D341Med (cell line): ENCODE measurements around the gene SRGAP2C.
"Not testable (repeated sequence)": the region's sequence is repeated elsewhere in the genome, so short reads cannot be mapped to it uniquely, and the experiment has no call there.

ENCODE experiments used
- DNase-seq: peaks from one replicate; pipeline ENCODE4 v3.0.0; 2012; ENCODE audit warnings: low spot score

The SRGAP2C gene

DNA sequence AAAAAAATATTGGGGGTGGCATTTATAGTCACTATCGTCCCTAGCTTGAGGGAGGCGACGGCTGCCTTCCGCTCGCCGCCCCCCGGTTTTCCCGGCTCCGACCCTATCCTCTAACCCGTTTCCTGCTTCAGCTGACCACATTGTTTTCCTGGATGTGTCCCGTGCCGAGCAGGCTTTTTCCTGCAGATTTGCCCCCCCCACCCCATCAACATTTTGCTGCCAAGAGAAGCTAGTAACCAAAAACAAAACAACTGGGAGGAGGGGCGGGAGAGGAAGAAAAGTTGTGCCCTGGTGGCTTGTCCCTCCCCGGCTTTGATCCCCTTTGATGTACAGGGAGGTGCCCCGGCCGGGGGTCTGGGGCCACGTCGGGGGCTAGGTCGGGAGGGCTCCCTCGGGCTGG lies 1.4 kb downstream of the SRGAP2C start:
- not testable (repeated sequence) for DNase-seq

DNA sequence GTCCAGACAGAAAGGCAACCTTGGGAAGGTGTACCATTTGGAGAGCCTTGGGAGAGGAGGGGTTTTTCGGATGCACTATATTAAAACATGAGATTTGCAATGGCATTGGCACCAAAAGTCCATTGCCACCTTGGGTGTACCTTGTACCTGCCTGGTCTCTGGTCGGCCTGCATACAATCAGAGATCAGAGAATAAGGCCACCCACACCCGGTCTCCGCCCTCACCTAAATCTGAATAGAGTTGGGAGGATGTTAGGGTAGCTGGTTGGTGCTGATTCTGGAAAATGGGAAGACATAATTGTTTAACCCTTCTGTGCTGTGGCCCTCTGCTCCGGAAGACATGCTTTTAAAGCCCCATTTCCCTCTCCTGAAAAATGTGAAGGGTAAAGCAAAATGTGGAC lies 3.1 kb downstream of the SRGAP2C start:
- DNase-seq: not testable (repeated sequence)

DNA sequence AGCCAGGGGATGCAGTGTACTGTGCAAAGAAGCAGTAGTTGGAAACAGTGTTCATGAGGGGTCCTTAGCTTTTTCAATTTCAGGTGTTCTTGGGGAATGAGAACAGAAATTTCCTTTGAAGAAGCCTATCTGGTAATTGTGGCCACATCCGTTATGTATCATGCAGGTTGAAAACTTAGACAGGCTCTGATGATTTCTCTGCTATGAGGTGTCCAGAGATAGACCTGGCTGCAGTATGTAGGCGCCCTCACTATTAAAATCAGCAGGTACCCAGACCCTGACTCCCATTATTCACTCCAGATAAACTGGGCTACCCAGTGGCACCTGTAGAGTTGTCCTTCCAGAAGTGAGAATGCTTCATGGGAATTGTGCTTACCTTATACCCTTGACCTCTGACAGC lies 7.7 kb downstream of the SRGAP2C start:
- DNase-seq: not testable (repeated sequence)

DNA sequence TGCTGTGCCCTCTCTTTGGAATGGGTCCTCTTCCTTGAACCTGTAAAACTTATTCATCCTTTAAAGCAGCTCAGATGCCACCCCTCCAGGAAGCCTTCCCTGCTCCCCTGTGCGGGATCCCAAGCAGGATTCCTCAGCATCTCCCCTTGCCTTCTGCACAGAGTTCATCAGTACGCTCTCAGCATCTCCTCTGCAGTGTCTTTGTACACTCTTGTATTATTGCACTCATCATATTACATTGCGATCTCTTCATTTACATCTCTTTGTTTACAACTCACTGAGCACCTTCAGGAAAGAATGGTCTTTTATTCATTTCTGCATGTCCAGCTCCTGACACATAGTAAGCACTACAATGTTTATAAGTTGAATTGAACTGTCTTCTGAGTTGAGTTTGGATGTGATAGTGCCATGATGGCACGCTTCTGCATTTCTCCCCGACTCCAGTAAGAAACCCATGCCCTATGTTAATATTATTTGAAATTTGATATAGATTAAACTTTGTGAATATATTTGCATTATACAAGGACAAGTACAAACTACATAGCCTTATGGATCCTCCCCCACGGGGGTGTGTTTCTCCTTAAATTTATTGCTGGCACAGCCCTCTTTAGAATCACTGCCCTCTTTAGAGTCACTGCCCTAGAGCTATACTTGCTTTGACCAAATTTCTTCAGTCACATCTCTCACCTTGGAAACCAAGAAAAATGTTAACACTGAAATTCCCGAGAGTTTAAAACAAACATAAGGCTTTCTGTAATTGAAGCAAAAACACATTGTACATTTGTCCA lies 12.5 kb downstream of the SRGAP2C start:
- not testable (repeated sequence) for DNase-seq

DNA sequence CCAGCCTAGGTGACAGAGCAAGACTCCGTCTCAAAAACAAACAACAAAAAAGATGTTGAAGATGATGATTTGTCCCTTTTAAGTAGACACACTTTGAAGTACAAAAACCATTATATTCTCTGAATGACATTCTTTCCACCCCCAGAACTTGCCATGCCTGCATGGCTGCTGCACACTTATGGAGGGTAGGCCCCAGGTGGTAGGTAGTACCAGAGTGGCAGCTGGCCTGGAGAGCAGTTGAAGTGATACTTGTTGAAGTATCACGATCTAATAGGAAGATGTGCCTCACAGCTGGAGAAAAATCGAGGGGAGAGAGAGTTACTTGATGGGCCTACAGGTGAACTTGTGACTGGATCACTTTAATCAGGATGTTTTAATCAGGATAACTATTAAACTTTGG lies 15.0 kb downstream of the SRGAP2C start:
- DNase-seq: not testable (repeated sequence)

DNA sequence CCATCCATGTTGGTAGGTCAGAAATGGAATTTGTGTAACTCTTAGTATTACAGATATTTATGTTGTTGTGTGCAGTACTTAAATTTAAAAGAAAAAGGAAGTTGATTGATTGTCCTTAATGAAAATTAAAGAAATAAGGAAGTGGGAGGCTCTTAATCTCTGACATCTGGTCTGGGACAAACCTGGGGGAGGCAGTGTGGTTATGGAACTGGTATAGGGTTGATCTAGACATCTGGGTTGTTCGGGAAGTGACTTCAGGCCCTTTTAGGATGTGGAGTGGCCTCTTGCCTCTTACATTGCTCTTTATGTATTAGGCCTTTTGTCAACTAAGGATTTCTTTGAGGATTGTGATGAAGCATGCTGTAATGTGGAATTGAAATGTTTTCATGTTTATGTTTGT lies 15.5 kb downstream of the SRGAP2C start:
- not testable (repeated sequence) for DNase-seq

DNA sequence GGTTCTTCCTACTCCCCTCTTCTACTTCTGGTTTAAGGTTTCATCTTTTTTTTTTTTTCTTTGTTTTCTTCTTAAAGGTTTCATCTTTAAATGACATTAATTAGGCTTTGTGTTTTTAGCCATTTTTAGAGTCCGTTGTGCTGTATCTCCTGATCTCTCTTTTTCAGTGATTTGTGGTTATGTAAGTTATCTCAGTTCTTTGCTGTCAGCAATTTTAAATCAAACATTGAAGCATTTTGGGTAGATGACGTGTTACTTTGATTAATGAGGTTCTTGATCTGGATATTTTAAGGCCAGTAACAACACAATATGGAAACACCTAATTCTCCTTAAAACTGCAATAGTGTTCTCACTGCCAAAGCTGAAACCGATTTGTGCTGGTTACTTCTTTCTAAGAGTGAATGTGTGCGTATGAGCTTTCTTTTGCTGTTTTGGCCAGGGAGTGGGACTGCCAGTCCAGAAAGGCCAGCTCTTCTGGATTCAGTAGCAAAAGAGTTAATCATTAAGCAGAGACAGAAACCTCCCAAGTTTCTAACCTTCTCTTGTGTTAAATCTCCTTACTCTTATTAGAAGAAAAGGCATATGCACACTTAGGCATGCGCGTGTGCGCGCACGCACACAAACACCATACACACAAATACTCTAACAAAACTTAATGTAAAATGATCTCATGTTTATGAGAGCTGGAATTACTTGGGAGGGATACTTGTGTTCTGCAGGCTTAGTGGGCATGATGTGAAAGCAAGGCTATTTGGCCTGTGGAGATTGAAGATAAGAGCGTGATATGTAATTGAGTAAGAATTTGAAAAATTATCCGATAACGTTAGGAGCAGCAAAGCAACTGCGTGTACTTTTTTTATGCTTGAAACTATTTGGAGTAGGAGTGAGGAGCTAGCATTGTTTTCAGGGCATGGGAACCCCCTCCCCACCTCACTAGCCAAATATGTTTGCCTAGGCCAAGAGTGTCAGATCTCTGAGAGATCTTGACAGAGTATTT lies 16.5 kb downstream of the SRGAP2C start:
- DNase-seq: not testable (repeated sequence)

DNA sequence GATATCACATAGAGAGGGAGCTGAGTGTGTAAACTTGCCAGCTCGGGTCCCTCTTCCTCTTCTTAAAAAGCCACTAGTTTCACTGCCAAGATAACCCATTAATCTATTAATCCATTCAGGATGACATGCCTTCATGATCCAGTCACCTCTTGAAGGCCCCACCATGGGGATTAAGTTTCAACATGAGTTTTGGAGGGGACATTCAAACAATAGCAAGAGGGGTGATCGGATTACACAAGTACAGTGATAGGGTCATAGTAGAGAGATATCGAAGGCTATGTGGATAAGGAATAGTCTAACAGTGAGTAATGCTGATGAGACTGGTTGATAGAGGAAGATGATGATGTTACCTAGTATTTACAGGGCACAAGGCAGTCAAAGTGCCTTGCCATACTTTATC lies 18.2 kb downstream of the SRGAP2C start:
- DNase-seq: not testable (repeated sequence)

DNA sequence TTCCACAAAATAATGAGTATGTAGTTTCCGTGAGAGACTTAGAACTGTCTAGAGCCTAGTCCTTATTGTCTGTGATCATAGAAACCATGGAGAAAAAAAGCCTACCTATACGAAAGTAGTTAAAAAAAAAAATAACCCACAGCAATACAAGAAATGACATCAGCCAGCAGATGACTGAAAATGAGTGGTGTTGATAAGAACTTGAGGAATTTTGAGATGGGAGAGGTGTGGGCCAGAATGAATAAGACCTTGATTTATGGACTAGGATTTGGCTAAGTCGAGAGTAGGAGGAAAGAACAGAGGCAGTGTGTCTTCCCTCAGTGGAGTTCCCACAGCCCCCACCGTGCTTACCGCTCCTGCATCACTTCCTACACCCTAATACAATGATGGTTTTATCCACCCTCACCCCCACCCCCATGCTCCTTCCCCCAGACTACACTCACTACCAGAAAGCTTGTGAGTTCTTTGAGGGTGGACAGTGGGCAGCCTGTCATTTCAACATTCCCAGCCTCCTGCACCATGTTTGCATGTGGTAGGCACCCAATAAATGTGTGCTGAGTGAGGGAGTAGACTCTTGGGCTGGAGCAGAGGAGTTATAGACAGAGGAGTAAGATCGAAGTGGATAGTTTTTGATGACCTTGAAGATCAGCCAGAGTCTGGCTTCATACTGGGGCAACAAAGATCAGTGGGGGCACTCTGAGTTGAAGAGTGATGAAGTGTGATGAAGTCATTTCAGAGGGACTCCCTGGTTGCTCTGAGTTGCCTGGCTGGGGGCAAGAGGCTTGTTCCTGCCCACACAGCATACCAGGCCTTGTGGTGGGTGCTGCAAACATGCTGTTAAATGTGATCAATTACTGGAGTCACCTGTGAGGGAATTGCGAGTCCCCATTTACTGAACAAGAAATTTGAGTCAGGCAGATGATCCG lies 21.3 kb downstream of the SRGAP2C start:
- DNase-seq: not testable (repeated sequence)

DNA sequence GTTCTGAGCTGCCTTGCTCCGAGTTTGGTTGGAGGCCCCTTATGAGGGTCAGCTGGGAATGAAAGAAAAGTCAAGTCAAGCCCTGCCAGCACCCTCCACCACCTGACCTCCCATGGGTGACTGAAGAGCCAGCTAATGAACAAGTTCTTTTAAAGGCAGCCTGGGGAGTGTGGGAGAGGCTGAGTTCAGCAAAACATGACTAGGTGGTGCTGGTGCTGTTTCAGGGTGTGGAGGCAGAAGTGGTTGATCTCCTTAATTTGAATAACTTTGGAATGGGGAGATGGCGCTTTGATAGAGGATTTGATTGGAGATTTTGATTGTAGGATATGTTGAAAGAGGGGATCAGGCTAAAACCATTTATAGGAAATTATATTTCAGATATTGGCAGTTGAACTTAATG lies 22.6 kb downstream of the SRGAP2C start:
- DNase-seq: not testable (repeated sequence)

DNA sequence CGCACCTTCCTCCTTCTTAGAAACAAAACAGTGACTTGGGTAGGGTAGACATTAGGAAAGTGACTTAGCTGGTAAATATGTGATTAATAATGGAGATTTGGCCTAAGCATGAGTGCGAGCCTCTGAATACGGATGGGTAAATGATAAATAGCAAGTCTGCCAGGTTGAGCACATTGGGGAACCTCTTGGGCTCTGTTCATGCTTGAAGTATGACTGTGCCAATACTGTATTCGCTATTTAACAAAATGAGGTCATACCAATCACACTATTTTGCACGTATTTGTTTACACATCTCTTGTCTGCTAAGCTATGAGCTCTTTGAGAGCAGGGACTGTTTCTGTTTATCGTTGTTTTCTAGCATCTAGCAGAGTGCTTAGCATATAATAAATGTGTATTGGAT lies 23.6 kb downstream of the SRGAP2C start:
- DNase-seq: not testable (repeated sequence)

DNA sequence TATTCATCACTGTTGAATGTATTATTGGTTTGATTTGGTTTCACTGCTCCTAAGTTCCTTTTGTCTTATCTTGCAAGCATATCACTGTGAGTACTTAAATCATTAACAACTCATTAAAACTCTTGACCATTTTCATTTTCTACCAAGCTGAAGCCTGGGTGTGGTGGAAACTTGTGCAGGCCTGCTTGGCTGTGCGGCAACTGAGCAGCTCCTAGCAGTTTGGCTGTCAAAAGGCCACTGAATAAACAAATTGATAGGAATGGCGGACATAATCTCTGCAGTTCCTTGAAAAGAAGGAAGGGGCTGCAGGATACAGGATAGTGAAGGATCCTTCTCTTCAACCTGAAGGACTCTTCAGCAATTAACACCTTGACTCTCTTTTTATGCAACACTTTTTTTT lies 26.0 kb downstream of the SRGAP2C start:
- not testable (repeated sequence) for DNase-seq

DNA sequence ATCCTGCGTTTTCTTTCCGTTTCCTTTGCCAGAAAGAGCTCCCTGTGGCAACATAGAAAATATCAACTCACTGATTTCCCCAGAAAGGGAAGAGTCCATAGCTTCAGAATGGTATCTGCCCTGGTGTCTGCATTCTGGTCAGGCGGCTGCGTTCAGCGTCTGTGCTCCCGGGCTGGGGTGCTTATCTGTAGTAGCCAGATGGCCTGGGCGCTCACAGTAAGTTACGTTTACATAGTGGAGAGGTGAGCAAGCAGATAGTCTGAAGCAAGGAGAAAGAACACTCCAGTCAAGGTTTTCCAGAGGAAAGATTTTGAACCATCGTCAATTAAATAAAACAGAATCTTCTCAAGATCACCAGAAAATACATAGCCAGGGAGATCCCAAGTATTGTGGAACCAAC lies 28.7 kb downstream of the SRGAP2C start:
- DNase-seq: not testable (repeated sequence)

DNA sequence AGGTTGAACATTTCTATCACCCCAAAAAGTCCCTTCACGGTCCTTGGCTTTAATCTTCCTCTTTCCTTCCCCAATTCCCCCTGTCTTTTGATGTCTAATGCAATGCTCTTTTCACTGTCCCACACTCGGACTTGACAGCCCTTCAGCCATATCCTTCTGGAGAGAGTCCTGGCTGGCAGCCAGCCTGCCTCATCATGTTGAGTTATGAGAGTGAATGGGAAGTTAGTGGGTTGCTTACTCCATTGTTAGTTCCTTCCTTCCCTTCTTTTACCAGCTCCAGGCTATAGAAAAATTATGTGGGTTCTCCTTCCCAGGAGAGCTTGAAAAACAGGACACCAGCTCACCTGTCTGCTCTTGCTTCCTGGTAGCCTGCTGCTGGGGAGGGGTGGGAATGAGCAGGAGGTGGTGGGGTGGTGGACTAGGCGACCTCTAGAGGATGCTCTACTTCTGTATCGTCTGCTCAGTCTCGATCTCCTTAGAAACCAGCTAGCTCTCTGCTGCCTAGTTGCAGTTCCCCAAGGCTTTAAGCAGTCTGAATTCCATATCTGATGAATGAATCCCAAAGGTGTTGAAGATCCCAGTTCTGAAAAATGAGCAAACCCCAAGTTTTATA lies 29.9 kb downstream of the SRGAP2C start:
- not testable (repeated sequence) for DNase-seq

DNA sequence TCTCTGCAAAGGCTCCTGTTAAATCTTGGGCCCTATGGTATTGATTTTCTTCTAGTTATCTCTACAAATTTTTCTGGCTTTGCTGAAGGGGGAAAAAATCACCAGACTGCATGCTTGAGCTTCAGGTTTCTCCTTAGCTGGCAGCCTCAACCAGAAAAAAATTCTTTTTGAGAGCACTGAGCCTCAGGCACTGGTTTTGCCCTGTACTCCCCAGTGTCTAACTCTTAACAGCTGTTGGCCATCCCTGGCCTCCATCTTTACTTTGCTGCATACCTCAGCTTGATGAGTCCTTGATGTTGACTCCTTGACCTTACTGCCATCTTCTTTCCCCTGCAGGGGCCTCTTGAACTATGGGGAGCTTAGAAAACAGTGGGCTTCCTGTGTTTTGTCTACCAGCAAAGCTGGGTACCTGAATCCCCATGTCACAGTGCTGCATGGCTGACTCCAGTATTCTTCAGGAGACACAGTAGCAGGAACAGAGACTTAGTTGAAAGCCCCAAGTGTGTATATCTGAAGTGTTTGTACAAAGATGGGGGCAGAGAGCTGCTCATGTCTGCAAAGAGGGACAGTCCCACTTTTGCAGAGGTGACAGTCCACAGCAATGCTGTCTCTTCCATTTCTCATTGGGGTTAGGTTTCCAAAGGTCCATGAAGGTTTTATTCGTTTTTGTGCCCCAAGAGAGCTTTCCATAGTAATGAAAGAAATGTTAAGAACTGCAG lies 31.1 kb downstream of the SRGAP2C start:
- not testable (repeated sequence) for DNase-seq

DNA sequence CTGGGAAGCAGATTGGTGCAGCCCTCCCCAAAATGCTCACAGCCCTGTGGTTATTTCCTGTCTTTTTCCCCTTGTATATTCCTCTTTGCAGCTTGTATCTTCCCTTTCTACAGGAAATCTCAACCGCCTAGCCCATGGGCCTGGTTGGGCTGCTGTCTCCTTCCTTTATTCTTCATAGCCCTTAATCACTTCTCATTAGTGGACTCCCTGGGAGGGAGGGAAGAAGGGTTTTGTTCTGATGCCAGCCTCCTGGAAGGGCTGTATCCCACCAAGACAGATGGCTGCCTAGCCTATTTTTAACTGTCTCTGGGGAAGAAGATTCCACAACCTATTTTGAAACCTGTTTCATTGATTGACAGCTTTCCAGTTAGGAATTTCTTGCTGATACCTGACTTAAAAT lies 31.9 kb downstream of the SRGAP2C start:
- DNase-seq: not testable (repeated sequence)

DNA sequence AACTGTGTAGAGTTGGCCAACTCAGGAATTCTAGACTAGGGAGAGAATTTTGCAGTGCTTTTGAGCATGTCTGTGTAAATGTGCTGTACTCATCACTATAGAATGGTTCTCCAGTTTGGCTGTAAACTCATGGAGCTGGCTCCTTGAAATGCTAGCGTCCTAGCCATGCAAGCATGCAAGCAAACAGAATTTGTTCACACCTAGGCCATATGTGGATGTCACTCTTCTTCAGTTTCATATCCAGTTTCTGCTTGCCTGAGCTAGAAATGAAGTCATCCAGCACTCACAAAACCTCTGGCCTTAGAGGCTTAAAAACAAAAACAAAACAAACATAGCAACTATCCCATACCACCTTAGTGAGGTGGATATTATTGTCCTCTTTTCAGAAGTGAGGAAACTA lies 37.0 kb downstream of the SRGAP2C start:
- not testable (repeated sequence) for DNase-seq

DNA sequence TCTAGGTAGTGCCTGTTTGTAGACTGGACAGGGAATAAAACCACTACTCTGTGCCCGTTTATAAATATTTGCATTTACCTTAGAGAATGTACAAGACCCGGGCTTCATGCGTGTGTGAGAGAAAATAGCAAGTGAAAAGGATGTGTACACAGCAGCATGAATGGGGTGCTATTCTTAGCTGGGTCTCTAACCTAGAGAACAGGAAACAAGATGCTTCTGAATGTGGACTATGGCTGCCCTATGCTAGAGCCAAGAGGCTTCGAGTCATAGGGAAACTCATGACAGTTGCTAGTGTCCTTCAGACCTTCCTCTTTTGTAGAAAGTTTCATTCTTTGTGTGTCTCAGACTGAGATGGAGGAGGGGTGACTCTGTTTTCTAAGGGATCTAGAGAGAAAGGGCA lies 39.9 kb downstream of the SRGAP2C start:
- DNase-seq: not testable (repeated sequence)

DNA sequence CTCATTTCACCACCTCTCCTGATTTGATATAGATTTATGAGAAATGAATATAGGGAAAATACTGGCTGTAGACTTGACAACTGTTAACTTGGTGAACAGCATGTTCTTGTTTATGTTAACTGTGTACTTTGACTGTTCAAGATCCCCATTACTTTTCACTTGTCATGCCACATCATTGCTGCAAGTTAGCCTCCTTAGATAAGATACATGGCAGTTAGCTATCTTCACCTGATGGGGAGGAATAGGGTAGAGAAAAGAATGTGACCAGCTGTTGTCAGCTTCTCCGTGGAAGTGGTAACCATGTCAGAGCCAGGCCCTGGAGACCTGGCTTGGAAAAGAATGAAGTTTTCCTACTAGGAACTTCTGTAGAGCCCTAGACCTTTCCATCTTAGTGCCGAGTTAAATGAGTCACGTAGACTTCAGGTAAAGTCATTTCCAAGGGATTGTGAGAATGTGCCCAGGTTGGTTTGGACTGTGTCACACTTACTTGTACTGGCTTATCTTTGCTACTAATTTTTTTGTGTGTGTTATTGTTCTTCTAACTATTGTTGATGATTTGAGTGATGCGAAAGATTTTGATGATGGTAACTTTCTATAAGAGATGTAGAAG lies 41.6 kb downstream of the SRGAP2C start:
- not testable (repeated sequence) for DNase-seq

DNA sequence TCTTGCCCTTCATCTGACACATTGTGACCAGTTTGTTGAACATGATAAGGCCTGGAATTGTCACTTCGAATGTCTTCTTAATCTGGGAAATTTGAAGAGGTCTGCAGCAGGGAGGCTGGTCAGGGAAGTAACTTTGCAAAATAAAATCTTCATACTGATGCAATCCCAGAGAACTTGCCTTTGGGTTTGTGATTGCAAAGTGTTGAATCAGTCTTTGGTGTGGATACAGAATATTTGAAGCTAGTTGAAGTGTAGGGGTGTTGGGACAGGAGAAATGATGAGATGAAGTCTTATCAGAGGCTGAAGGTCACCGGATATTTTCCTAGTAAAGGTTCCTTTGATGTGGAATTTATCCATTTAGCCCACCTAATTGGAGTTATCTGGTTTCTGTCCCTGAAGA lies 42.1 kb downstream of the SRGAP2C start:
- not testable (repeated sequence) for DNase-seq
